Skin epidermis (tissue), 12 donors: Measurements from ENCODE around the gene TTLL11.
"Not testable (repeated sequence)": the region's sequence is repeated elsewhere in the genome, so short reads cannot be mapped to it uniquely, and the experiment has no call there.

Experiments used
- H3K27ac ChIP-seq, 21 experiments: fragments of 200-600 bp; sonication (generic) in 11 of 21; one replicate each; pipeline ENCODE4 v1.5.0; 2020; ENCODE audit warnings: mild to moderate bottlenecking in 3 of 21, inconsistent platforms in 2 of 21, moderate library complexity in 2 of 21
- H3K4me3 ChIP-seq, 7 experiments: fragments of 200-600 bp; sonication (generic) in 2 of 7; one replicate each; pipeline ENCODE4 v1.5.0; 2020; ENCODE audit warnings: inconsistent platforms in 2 of 7, mild to moderate bottlenecking in 2 of 7, moderate library complexity in 1 of 7

Gene TTLL11

DNA sequence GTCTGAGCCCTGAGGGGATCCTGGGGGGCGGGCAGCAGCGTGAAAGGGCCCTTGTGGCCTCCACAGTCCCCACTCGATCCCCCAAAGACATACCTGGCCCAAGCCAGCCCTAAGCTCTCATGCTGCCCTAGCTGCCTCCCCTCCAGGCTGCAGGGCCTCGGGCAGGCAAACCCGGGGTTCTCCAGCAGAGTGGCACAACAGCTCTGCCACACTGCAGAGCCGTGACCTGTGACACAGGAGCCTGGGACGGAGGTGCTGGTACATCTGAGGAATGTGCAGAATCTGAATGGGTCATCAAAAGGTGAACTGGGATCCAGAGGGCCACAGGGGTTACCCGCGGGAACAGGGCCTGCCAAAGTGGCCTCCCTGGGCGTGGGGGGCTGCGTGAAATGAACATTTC lies 278.5 kb downstream of the TTLL11 start:
- Histone ChIP-seq H3K27ac (no peak overlapping the region), H3K4me3 (no peak overlapping the region)

DNA sequence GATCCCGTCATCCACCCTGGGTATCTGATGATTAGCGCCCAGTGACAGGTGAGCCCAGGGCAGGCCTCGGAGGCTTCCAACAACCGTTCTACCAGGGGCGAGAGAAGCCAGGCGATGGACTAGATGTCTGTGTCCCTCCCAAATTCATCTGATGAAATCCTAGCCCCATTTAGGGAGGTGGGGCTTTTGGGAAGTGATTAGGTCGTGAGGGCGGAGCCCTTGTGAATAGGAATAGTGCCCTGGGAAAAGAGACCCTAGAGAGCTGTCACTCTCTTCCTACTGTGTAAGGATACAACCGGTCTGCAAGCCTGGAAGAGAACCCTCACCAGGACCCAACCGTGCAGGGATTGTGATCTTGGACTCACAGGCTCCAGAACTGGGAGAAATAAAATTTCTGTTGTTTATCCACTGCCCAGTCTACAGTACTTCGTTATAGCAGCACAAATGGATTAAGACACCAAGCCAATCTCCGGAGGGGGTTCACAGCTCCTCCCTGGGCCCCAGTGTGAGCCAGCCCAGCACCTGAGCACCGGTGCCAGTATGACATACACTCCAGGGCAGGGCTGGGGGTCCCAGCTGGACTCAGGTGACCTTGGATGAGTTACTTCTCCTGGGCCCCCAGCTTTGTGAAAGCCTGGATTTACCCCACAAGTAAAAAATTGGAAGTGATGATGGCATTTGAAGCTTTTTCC lies 279.4 kb downstream of the TTLL11 start:
- H3K4me3 ChIP-seq: no peak overlapping the region
- H3K27ac ChIP-seq: no peak overlapping the region

GRCh38 chr9:121812159-121812735 lies 280.9 kb downstream of the TTLL11 start:
- H3K27ac ChIP-seq: no peak overlapping the region
- no peak overlapping the region for H3K4me3 ChIP-seq

DNA sequence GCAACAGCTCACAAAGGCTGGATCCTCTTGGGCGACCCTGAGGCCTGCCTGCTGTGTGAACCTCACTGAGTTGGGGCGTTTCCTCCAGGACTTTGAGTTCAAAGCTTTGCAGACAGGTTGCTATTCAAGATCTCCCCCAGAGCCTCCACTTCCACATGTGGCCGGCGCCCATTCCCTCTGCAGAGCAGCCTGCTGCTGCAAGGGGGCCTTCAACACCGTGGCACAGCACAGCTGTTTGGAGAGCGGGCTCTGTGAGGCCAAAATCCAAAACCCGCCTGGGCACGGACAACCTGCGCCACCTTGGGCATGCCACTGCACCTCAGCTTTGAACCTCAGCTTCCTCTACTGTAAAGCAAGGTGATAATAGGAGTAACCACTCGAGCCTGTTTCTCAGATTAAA lies 281.4 kb downstream of the TTLL11 start:
- H3K4me3 ChIP-seq: no peak overlapping the region
- no peak overlapping the region for H3K27ac ChIP-seq

DNA sequence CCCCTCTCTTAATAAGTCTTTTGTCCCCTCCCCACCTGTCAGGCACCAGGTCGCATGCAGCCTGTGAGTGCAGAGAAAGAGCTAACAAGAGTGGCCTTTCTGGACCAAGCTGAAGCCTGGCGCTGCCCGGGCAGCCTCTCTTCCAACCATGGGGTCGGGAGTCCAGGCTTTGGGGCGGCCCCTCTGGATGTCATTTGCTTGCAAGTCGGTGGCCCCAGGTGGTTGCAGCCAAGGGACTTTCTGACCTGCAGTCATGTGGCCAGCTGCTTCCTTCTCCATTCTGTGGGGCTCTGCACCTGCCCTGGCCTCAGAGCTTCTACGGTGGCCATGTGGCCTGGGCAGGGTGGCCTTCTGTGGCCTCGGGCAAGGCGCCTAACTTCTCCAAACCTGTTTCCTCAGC lies 282.0 kb downstream of the TTLL11 start:
- no peak overlapping the region for H3K4me3 ChIP-seq
- H3K27ac ChIP-seq: no peak overlapping the region

- Histone ChIP-seq H3K27ac (no peak overlapping the region), H3K4me3 (no peak overlapping the region)
These were observed 282.6 kb downstream of the TTLL11 start for GRCh38 chr9:121810489-121810888.

DNA sequence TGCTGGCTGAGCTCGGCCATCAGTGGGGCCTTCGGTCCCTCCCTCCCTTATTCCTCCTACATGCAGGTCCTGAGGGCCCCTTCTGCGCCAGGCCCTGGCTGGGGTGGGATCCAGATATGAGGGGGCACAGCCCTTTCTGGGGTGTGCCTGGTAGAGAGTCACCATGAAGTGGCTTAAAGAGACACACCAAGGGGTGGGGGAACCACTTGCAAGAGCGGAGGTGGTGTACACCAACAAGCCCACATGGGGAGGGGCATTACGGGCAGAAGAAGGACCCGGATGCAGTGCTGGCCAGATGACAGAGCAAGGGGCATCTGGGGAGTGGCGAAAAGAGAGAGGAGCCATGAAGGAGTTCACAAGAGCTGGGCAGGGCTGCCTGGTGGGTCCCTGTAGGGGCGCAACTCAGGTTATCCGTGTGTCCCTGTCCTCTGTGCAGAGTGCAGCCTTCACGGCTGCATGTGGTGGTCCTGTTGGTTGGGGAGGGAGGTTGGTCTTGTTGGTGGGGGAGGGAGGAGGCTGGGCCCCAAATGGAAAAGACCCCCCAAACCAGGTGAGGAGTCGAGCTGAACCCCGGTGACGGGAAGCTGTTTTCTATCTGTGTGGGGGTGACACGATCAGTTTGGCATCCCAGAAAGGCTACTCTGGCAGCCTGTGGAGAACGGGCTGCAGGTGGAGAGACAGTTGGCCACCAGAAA lies 283.6 kb downstream of the TTLL11 start:
- Histone ChIP-seq H3K4me3 (no peak overlapping the region), H3K27ac (no peak overlapping the region)

GRCh38 chr9:121808781-121809180 lies 284.3 kb downstream of the TTLL11 start:
- H3K27ac ChIP-seq: no peak overlapping the region
- no peak overlapping the region for H3K4me3 ChIP-seq

DNA sequence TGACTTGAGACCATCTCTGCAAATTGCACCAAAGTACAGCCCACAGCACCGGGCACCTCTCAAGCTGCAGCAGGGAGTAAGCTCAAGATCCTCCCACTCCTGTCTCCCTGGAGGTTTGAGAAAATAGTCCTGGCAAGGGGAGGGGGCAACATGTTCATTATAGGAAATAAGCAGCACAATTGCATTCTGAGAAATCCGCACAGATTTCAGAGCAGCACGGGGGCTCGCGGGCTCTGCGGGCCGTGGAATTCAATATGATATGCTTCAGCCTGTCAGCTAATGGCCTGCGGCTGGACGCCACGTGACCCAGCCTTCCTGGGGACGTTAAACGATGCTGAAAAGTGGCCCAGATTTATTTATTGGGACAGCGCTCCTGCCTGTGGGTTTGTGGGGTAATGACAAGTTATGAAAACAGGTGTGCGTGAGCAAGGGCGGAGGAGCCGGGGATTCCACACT lies 285.3 kb downstream of the TTLL11 start:
- Histone ChIP-seq H3K27ac (no peak overlapping the region), H3K4me3 (no peak overlapping the region)

- H3K4me3 ChIP-seq: no peak overlapping the region
- no peak overlapping the region for H3K27ac ChIP-seq
These were observed 285.9 kb downstream of the TTLL11 start for GRCh38 chr9:121807069-121807822.

DNA sequence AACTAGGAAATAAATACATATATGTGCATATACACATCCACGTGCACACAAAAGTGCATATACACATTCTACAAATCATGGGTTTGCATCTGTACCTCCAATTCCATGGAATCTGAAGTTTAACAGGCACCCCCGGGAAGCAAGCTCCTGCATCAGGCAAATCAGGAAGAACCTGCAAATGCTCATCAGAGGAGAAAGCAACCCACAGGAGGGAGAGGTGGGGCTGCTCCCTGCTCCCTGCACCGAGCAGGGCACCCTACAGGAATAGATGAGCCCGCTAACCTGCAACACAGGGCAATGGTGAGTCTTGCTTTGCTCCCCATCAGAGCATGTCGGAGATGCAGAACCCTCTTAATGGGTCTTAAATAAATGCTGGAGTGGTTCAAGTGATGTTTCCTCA lies 290.4 kb downstream of the TTLL11 start:
- Histone ChIP-seq H3K27ac (no peak overlapping the region), H3K4me3 (no peak overlapping the region)

- Histone ChIP-seq H3K4me3 (no peak overlapping the region), H3K27ac (no peak overlapping the region)
These were observed 291.5 kb downstream of the TTLL11 start for GRCh38 chr9:121801579-121801978.

DNA sequence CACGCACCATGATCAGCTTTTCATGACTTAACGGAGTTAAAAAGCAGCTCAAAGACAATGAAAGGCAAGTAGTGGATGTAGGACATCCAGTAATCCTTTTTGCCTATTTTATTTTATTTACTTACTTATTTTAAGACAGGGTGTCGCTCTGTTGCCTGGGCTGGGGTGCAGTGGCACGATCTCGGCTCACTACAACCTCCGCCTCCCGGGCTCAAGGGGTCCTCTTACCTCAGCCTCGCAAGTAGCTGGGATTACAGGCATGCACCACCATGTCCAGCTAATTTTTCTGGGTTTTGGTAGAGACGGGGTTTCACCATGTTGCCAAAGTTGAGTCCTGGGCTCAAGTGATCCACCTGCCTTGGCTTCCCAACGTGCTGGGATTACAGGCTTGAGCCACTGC lies 292.7 kb downstream of the TTLL11 start:
- Histone ChIP-seq H3K4me3 (no peak overlapping the region), H3K27ac (no peak overlapping the region)

GRCh38 chr9:121798941-121799340 lies 294.2 kb downstream of the TTLL11 start:
- H3K4me3 ChIP-seq: no peak overlapping the region
- no peak overlapping the region for H3K27ac ChIP-seq

- H3K27ac ChIP-seq: no peak overlapping the region
- H3K4me3 ChIP-seq: no peak overlapping the region
These were observed 296.0 kb downstream of the TTLL11 start for GRCh38 chr9:121797081-121797480.

GRCh38 chr9:121794334-121794733 lies 298.8 kb downstream of the TTLL11 start:
- H3K27ac ChIP-seq, H3K4me3 ChIP-seq: not testable (repeated sequence)

GRCh38 chr9:121792476-121792875 lies 300.6 kb downstream of the TTLL11 start:
- H3K27ac ChIP-seq, H3K4me3 ChIP-seq: not testable (repeated sequence)

DNA sequence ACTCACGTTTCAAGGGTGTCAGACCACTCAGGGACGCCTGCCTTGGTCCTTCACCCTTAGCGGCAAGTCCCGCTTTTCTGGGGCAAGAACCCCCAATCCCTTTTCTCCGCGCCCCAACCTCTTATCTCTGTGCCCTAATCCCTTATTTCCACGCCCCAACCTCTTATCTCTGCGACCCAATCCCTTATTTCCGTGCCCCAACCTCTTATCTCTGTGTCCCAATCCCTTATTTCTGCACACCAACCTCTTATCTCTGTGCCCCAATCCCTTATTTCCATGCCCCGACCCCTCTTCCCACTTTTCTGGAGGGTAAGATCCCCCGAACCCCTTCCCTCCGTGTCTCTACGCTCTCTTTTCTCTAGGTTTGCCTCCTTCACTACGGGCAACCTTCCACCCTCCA lies 302.3 kb downstream of the TTLL11 start:
- H3K4me3 ChIP-seq: no peak overlapping the region
- H3K27ac ChIP-seq: no peak overlapping the region

GRCh38 chr9:121788686-121789366 lies 304.3 kb downstream of the TTLL11 start:
- H3K4me3 ChIP-seq: no peak overlapping the region

DNA sequence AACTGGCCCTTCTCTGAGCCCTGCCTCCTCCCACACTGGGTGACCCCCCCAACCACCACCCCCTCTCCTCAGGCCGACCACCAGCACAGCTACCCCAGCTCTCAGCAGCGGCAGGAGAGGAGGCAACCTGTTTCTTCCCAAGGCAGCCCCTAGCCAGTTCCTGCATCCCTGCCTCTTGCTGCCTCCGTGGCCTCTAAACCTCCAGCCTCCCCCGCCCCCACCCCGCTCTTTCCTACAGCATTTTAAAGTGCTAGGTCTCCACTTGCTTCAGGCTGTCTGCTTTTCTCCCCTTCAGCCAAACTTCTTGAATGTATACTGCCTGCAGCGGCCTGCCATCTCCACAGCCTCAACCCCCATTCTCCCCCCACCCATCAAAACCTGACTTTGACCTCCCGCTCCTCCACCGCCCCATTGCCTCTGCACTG lies 306.1 kb downstream of the TTLL11 start:
- H3K27ac ChIP-seq: no peak overlapping the region
- no peak overlapping the region for H3K4me3 ChIP-seq

More at GRCh38 chr9:121788686-121789366, 304.3 kb downstream of the TTLL11 start:
- H3K27ac ChIP-seq: no peak overlapping the region
